ENCODE data around the gene SHISAL1. TPM values are rescaled to one million over a fixed set of nuclear protein-coding genes. Genes with fewer than 3 reads are reported as not detected.

SHISAL1 gene
- total and polyA plus RNA-seq, 9 donors, result 0.33 to 4.5 (median 2.0) TPM

GRCh38 chr22:44351037-44351436 lies 38.3 kb upstream of the SHISAL1 start:
- Histone ChIP-seq H3K4me1 (ENCODE audit: insufficient read depth) (peaks cover 18% of the 10 kb centered on the region), H3K36me3 (no peaks in the 10 kb centered on the region), H3K27me3 (no peaks in the 10 kb centered on the region), H3K9me3 (no peaks in the 10 kb centered on the region), H3K27ac (no peak overlapping the region), H3K4me3 (no peak overlapping the region)
- TF ChIP-seq EP300 (IDR thresholded peaks at IDR 0.05) (no peak), CTCF (IDR thresholded peaks at IDR 0.05) (no peak), POLR2A (IDR thresholded peaks at IDR 0.05) (no peak)
- intact Hi-C loops (cut with DNase I), result no loop called here
- WGBS, 3 donors, result 43 to 71% (median 56%) methylated on average over 6 of the region's 6 CpGs
- DNase-seq, result peak in 1 of 5 donors; percentile 28

- Histone ChIP-seq H3K27me3 (no peaks in the 10 kb centered on the region), H3K4me3 (no peak overlapping the region), H3K36me3 (no peaks in the 10 kb centered on the region), H3K27ac (peak overlapping the region in 1 of 2 donors; percentile 29), H3K9me3 (no peaks in the 10 kb centered on the region), H3K4me1 (ENCODE audit: insufficient read depth) (peaks cover 17% of the 10 kb centered on the region)
- intact Hi-C loops (cut with DNase I), result no loop called here
- no peak for DNase-seq
- WGBS, 3 donors, result 42 to 67% (median 54%) methylated on average over 5 of the region's 5 CpGs
- TF ChIP-seq CTCF (IDR thresholded peaks at IDR 0.05) (no peak), EP300 (IDR thresholded peaks at IDR 0.05) (no peak), POLR2A (IDR thresholded peaks at IDR 0.05) (no peak)
Measured at GRCh38 chr22:44349594-44349993, 36.8 kb upstream of the SHISAL1 start.

GRCh38 chr22:44348971-44349560 lies 36.3 kb upstream of the SHISAL1 start:
- H3K36me3 ChIP-seq, result no peaks in the 10 kb centered on the region
- no peak overlapping the region for H3K4me3 ChIP-seq
- WGBS, 3 donors, result 21 to 38% (median 31%) methylated on average over 15 to 19 of the region's 19 CpGs
- H3K27me3 ChIP-seq, result no peaks in the 10 kb centered on the region
- H3K4me1 ChIP-seq (ENCODE audit: insufficient read depth), result peaks cover 17% of the 10 kb centered on the region
- H3K9me3 ChIP-seq, result no peaks in the 10 kb centered on the region
- intact Hi-C loops (cut with DNase I), result no loop called here
- peak; percentile 74 to 88 (median 80) for DNase-seq
- TF ChIP-seq POLR2A (IDR thresholded peaks at IDR 0.05) (no peak), CTCF (IDR thresholded peaks at IDR 0.05) (no peak), EP300 (IDR thresholded peaks at IDR 0.05) (no peak)
- H3K27ac ChIP-seq, result peak overlapping the region in 1 of 2 donors; percentile 29

- Histone ChIP-seq H3K27ac (no peak overlapping the region), H3K4me3 (no peak overlapping the region), H3K9me3 (no peaks in the 10 kb centered on the region), H3K27me3 (no peaks in the 10 kb centered on the region), H3K4me1 (ENCODE audit: insufficient read depth) (peaks cover 17% of the 10 kb centered on the region), H3K36me3 (no peaks in the 10 kb centered on the region)
- TF ChIP-seq EP300 (IDR thresholded peaks at IDR 0.05), result no peak
- DNase-seq, result no peak
- intact Hi-C loops (cut with DNase I), result no loop called here
- WGBS, 3 donors, result 83 to 90% (median 83%) methylated on average over 6 of the region's 6 CpGs
Measured at GRCh38 chr22:44347549-44347948, 34.8 kb upstream of the SHISAL1 start.

GRCh38 chr22:44347080-44347479 lies 34.3 kb upstream of the SHISAL1 start:
- Histone ChIP-seq H3K27me3 (no peaks in the 10 kb centered on the region), H3K4me1 (ENCODE audit: insufficient read depth) (peaks cover 17% of the 10 kb centered on the region), H3K9me3 (no peaks in the 10 kb centered on the region), H3K27ac (no peak overlapping the region), H3K36me3 (no peaks in the 10 kb centered on the region), H3K4me3 (no peak overlapping the region)
- no peak for DNase-seq
- TF ChIP-seq POLR2A (IDR thresholded peaks at IDR 0.05) (no peak), EP300 (IDR thresholded peaks at IDR 0.05) (no peak), CTCF (IDR thresholded peaks at IDR 0.05) (no peak)
- intact Hi-C loops (cut with DNase I), result no loop called here
- WGBS, 3 donors, result 35 to 58% (median 58%) methylated on average over 10 of the region's 10 CpGs

Measured in ovary (tissue), 9 donors.